Activated CD8-positive, alpha-beta T cell treated with anti-CD3 and anti-CD28 coated beads, Interleukin-2, amount 10 ng/mL, durations not matched to agents 7 days and 5 days (primary cell): ENCODE data around the gene PLCL1. TPM values are rescaled to one million over a fixed set of nuclear protein-coding genes. Genes with fewer than 3 reads are reported as not detected.
"Not testable (repeated sequence)": the region's sequence is repeated elsewhere in the genome, so short reads cannot be mapped to it uniquely, and the experiment has no call there.

Experiments
- ATAC-seq: fragments of 150-1000 bp; cut with Tn5 transposase; one replicate; pipeline ENCODE4 v1.10.0; 2021; ENCODE audit warnings: moderate library complexity
- CTCF ChIA-PET: fragments of 350-600 bp; sonication (Branson Sonifier 250); formaldehyde crosslinking; loops from one replicate; lab custom pipeline; 2021; ENCODE audit warnings: antibody characterized with exemption; lab: Charles Lee
- POLR2A ChIA-PET: fragments of 350-600 bp; sonication (Branson Sonifier 250); formaldehyde crosslinking; loops from one replicate; lab custom pipeline; 2021; ENCODE audit warnings: antibody characterized with exemption; lab: Charles Lee
- DNase-seq: peaks from one replicate; pipeline ENCODE4 v3.0.0-alpha.2; 2020
- H3K27ac Mint-ChIP-seq: one replicate; pipeline ENCODE4 v1.8.0; 2021; ENCODE audit warnings: mild to moderate bottlenecking, mixed read lengths
- H3K27me3 Mint-ChIP-seq: one replicate; pipeline ENCODE4 v1.8.0; 2021; ENCODE audit warnings: low read depth, mixed read lengths
- H3K36me3 Mint-ChIP-seq: one replicate; pipeline ENCODE4 v1.8.0; 2021; ENCODE audit warnings: low read depth, mixed read lengths
- H3K4me1 Mint-ChIP-seq: one replicate; pipeline ENCODE4 v1.8.0; 2021; ENCODE audit warnings: low read depth, mixed read lengths
- H3K4me3 Mint-ChIP-seq: one replicate; pipeline ENCODE4 v1.8.0; 2021; ENCODE audit warnings: mild to moderate bottlenecking, mixed read lengths
- H3K9me3 Mint-ChIP-seq: one replicate; pipeline ENCODE4 v1.8.0; 2022; ENCODE audit warnings: mixed read lengths; ENCODE audit not compliant: insufficient read depth
- total RNA-seq, 2 experiments: library from RNA; stranded (reverse); gene quantifications; one replicate each; pipeline ENCODE4 v1.2.3, GENCODE V29; 2021

Gene PLCL1
- total RNA-seq, 2 experiments from 2014 or later, result 0.08 to 0.18 TPM

DNA sequence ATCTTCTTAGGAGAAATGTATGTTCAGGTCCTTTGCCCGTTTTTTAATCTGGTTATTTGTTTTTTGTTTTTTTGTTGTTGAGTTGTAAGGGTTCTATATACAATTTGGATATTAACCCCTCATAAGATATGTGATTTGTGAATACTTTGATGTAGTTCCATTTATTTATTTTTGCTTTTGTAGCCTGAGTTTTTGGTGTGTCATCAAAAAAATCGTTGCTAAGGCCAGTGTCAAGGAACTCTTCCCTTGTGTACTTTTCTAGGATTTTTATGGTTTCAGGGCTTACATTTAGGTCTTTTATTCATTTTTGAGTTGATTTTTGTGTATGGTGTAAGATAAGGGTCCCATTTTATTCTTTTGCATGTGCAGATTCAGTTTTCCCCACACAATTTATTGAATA, 372.6 kb downstream of the PLCL1 start:
- POLR2A ChIA-PET, result no interaction called here
- CTCF ChIA-PET, result no interaction called here
- no peak overlapping the region for H3K27ac Mint-ChIP-seq
- H3K4me3 Mint-ChIP-seq, result no peak overlapping the region
- H3K27me3 Mint-ChIP-seq, result no peaks in the 10 kb centered on the region
- DNase-seq (no peak), ATAC-seq (no peak)
- no peaks in the 10 kb centered on the region for H3K9me3 Mint-ChIP-seq
- H3K36me3 Mint-ChIP-seq, result no peaks in the 10 kb centered on the region
- H3K4me1 Mint-ChIP-seq, result no peaks in the 10 kb centered on the region

DNA sequence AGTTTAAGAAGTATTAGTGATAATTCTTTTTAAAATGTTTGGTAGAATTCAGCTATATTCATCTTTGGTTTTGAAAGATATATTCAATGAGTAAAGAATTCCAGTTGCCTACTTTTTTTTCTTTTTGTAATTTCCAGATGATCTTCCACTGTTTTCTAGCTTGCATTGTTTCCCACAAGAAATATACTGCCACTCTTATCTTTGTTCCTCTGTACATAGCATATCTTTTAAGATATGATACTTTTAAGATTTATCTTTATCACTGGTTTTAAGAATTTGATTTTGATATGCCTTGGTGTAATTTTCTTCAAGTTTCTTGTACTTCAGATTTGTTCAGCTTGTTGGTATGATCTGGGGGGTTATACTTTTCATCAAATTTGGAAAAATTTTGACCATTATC, 374.4 kb downstream of the PLCL1 start:
- H3K4me3 Mint-ChIP-seq, result no peak overlapping the region
- ATAC-seq (no peak), DNase-seq (no peak)
- no peaks in the 10 kb centered on the region for H3K4me1 Mint-ChIP-seq
- no peaks in the 10 kb centered on the region for H3K36me3 Mint-ChIP-seq
- no peak overlapping the region for H3K27ac Mint-ChIP-seq
- ChIA-PET POLR2A (no interaction called here), CTCF (no interaction called here)
- H3K9me3 Mint-ChIP-seq, result no peaks in the 10 kb centered on the region
- H3K27me3 Mint-ChIP-seq, result no peaks in the 10 kb centered on the region

DNA sequence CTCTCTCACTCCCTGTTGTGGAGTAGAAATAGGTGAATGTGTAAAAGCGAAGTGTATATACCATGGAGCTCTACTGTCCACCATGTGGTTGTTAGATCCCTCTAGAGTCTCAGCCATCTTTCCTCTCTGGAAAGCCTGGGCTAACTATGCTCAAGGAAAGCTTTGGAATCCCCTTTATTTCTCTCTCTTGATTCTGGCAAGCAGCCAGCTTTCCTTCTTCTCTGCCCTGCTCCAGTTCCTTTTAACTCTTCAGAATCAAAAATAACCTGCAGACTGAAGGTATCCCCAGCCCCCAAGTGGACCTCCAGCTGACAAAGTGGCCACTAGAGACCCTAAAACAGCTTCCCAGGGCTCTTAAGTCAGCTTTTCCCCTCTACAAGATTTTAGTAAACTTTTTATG, 381.9 kb downstream of the PLCL1 start:
- no peak overlapping the region for H3K27ac Mint-ChIP-seq
- ATAC-seq (no peak), DNase-seq (no peak)
- no peaks in the 10 kb centered on the region for H3K27me3 Mint-ChIP-seq
- H3K36me3 Mint-ChIP-seq, result no peaks in the 10 kb centered on the region
- H3K9me3 Mint-ChIP-seq, result no peaks in the 10 kb centered on the region
- H3K4me1 Mint-ChIP-seq, result no peaks in the 10 kb centered on the region
- CTCF ChIA-PET, result no interaction called here
- POLR2A ChIA-PET, result no interaction called here
- H3K4me3 Mint-ChIP-seq, result no peak overlapping the region

DNA sequence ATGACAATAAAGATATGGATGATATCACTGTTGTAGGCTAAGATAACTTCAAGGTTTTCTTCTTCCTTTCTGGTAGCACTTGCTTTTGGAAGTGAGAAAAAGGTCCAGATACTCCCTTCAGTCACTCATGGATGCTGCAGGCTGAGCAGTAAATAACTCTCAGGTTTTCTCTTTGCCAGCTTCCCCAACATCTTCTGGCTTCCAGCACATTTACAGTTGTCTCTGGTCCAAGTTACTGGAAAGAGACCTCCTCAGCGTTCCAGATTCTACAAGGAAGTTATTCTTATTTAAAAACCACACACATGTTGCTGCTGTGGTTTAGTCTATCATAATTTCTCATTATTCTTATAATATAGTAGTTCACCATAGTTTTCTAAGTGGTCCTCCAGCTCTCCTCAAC, 383.4 kb downstream of the PLCL1 start:
- no peak for ATAC-seq
- H3K27ac Mint-ChIP-seq, result no peak overlapping the region
- H3K4me3 Mint-ChIP-seq, result no peak overlapping the region
- H3K9me3 Mint-ChIP-seq, result no peaks in the 10 kb centered on the region
- no peaks in the 10 kb centered on the region for H3K27me3 Mint-ChIP-seq
- H3K36me3 Mint-ChIP-seq, result no peaks in the 10 kb centered on the region
- DNase-seq, result no peak
- no peaks in the 10 kb centered on the region for H3K4me1 Mint-ChIP-seq
- CTCF ChIA-PET, result no interaction called here
- POLR2A ChIA-PET, result no interaction called here

DNA sequence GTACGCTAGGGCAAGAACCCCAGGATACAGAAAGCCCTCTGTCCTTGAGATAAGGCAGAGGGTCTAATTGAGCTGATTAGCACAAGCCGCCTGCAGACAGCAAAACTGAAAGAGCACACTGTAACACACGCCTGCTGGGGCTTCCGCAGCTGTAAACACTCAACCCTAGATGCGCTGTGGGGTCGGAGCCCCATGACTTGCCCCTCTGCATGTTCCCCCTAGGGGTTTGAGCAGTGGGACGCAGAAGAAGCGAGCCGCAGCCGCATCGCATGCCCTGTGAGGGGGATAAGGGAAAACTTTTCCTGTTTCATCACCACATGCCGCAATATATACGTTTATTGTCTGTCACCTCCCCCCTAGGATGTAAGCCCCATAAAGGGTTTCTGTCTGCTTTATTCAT, 384.6 kb downstream of the PLCL1 start:
- CTCF ChIA-PET, result no interaction called here
- Mint-ChIP-seq H3K4me3 (no peak overlapping the region), H3K36me3 (no peaks in the 10 kb centered on the region), H3K27ac (no peak overlapping the region), H3K4me1 (no peaks in the 10 kb centered on the region), H3K9me3 (no peaks in the 10 kb centered on the region), H3K27me3 (no peaks in the 10 kb centered on the region)
- POLR2A ChIA-PET, result no interaction called here
- DNase-seq (no peak), ATAC-seq (no peak)

DNA sequence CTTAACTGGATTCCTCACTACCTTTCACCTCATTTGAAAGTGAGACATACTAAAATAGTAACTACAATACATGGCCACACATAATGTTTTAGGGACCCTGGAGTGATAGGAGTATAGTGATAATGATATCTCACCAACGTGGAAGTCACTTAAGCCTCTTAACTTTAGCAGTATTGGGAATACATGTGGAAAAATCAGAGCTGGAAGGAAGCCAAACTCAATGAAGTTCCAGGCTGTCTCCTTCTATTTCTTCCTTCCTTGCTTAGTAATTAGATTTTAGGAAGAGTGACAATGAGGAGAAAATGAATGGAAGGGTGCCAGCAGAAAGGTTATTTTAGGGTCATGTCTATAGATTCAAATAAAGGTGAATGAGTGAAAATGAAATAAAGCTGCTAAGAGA, 387.3 kb downstream of the PLCL1 start:
- no peaks in the 10 kb centered on the region for H3K4me1 Mint-ChIP-seq
- H3K27ac Mint-ChIP-seq, result no peak overlapping the region
- ATAC-seq, result no peak
- H3K27me3 Mint-ChIP-seq, result no peaks in the 10 kb centered on the region
- CTCF ChIA-PET, result no interaction called here
- no peak overlapping the region for H3K4me3 Mint-ChIP-seq
- DNase-seq, result no peak
- no peaks in the 10 kb centered on the region for H3K9me3 Mint-ChIP-seq
- no peaks in the 10 kb centered on the region for H3K36me3 Mint-ChIP-seq
- POLR2A ChIA-PET, result no interaction called here

DNA sequence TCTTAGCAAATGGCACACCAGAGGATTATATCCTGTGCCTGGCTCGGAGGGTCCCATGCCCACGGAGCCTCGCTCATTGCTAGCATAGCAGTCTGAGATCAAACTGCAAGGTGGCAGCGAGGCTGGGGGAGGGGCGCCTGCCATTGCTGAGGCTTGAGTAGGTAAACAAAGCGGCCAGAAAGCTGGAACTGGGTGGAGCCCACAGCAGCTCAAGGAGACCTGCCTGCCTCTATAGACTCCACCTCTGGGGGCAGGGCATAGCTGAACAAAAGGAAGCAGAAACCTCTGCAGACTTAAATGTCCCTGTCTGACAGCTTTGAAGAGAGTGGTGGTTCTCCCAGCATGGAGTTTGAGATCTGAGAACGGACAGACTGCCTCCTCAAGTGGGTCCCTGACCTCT, 392.2 kb downstream of the PLCL1 start:
- H3K27me3 Mint-ChIP-seq, POLR2A ChIA-PET, DNase-seq, H3K9me3 Mint-ChIP-seq, CTCF ChIA-PET, H3K36me3 Mint-ChIP-seq, H3K27ac Mint-ChIP-seq, H3K4me1 Mint-ChIP-seq, ATAC-seq, H3K4me3 Mint-ChIP-seq: not testable (repeated sequence)

Other genes with a start within 250 kb of the PLCL1 start
- gene RFTN2, start 129.0 kb upstream of the PLCL1 start, total RNA-seq, result not detected
- 10 to 100 TPM; 15.0 to 15.6 TPM for gene MARS2, start 99.2 kb upstream of the PLCL1 start, total RNA-seq
- gene BOLL, start 19.3 kb upstream of the PLCL1 start, total RNA-seq, result not detected